DOHH2 (cell line): ENCODE measurements around the gene PTGES.

Experiments used
- H3F3A ChIP-seq: fragments of 200-600 bp; sonication (generic), shearing (Covaris generic); 2 replicates; pipeline ENCODE4 v1.6.0; 2016; ENCODE audit warnings: antibody characterized with exemption, mild to moderate bottlenecking; ENCODE audit not compliant: control insufficient read depth, insufficient read depth
- H3K27ac ChIP-seq: fragments of 200-600 bp; sonication (generic); 2 replicates; pipeline ENCODE4 v1.5.1; 2014; ENCODE audit warnings: low read depth, mild to moderate bottlenecking, low read length, moderate library complexity
- H3K27me3 ChIP-seq: fragments of 200-600 bp; sonication (generic); 2 replicates; pipeline ENCODE4 v1.6.1; 2014; ENCODE audit warnings: mild to moderate bottlenecking, low read length, mixed read lengths; ENCODE audit not compliant: control insufficient read depth
- H3K36me3 ChIP-seq: fragments of 200-600 bp; sonication (generic); 2 replicates; pipeline ENCODE4 v1.6.1; 2014; ENCODE audit warnings: mild to moderate bottlenecking, low read length, moderate library complexity, mixed read lengths; ENCODE audit not compliant: control insufficient read depth
- H3K4me1 ChIP-seq: fragments of 200-600 bp; sonication (generic); 2 replicates; pipeline ENCODE4 v1.6.1; 2014; ENCODE audit warnings: mild to moderate bottlenecking, low read length, mixed read lengths; ENCODE audit not compliant: control insufficient read depth
- H3K4me2 ChIP-seq: fragments of 200-600 bp; sonication (generic); 2 replicates; pipeline ENCODE4 v1.6.0; 2014; ENCODE audit warnings: mild to moderate bottlenecking, low read length, moderate library complexity
- H3K4me3 ChIP-seq: fragments of 200-600 bp; sonication (generic); 2 replicates; pipeline ENCODE4 v1.5.1; 2014; ENCODE audit warnings: mild to moderate bottlenecking, low read length, mixed read lengths
- H3K79me2 ChIP-seq: fragments of 200-600 bp; sonication (generic); 2 replicates; pipeline ENCODE4 v1.6.1; 2014; ENCODE audit warnings: mild to moderate bottlenecking, low read length, mixed read lengths; ENCODE audit not compliant: control insufficient read depth
- H3K9me2 ChIP-seq: fragments of 200-600 bp; sonication (generic); replicated peaks from 2 replicates; pipeline ENCODE4 v1.6.1; 2014; ENCODE audit warnings: mild to moderate bottlenecking, low read length, mixed read lengths; ENCODE audit not compliant: control insufficient read depth
- H3K9me3 ChIP-seq: fragments of 200-600 bp; sonication (generic); 2 replicates; pipeline ENCODE4 v1.6.1; 2014; ENCODE audit warnings: antibody characterized with exemption, low read length, mixed read lengths; ENCODE audit not compliant: control insufficient read depth, insufficient read depth
- H4K20me1 ChIP-seq: fragments of 200-600 bp; sonication (generic); 2 replicates; pipeline ENCODE4 v1.6.0; 2014; ENCODE audit warnings: low read depth, mild to moderate bottlenecking, antibody characterized with exemption, low read length, moderate library complexity; ENCODE audit not compliant: control insufficient read depth, insufficient read depth
- CTCF ChIP-seq: fragments of 200-600 bp; sonication (generic); IDR thresholded peaks from one replicate; pipeline ENCODE4 v1.5.1; 2014; ENCODE audit warnings: antibody characterized with exemption, mild to moderate bottlenecking, low read depth, low read length; ENCODE audit not compliant: poor library complexity, severe bottlenecking
- EZH2phosphoT487 ChIP-seq: fragments of 200-600 bp; sonication (generic); IDR thresholded peaks from 2 replicates; pipeline ENCODE4 v1.6.1; 2017; ENCODE audit warnings: borderline replicate concordance, mild to moderate bottlenecking, antibody characterized with exemption, low read length, moderate library complexity, mixed read lengths

Gene PTGES

GRCh38 chr9:129779560-129780190, 26.8 kb upstream of the PTGES start:
- H3K4me1 ChIP-seq: no peaks in the 10 kb centered on the region
- H3K27ac ChIP-seq: no peak overlapping the region
- no peak overlapping the region for H3K4me2 ChIP-seq
- no peaks in the 10 kb centered on the region for H3K9me2 ChIP-seq
- H3K4me3 ChIP-seq: no peak overlapping the region
- no peaks in the 10 kb centered on the region for H3K79me2 ChIP-seq
- TF ChIP-seq EZH2phosphoT487 (no peak), CTCF (no peak)
- no peaks in the 10 kb centered on the region for H3K9me3 ChIP-seq
- H3F3A ChIP-seq: no peaks in the 10 kb centered on the region
- H3K36me3 ChIP-seq: no peaks in the 10 kb centered on the region
- H3K27me3 ChIP-seq: peaks cover 19% of the 10 kb centered on the region
- H4K20me1 ChIP-seq: no peaks in the 10 kb centered on the region

GRCh38 chr9:129778469-129778868, 25.6 kb upstream of the PTGES start:
- Histone ChIP-seq H3K79me2 (no peaks in the 10 kb centered on the region), H4K20me1 (no peaks in the 10 kb centered on the region), H3K27ac (no peak overlapping the region), H3K36me3 (no peaks in the 10 kb centered on the region), H3K27me3 (peaks cover 19% of the 10 kb centered on the region), H3K4me3 (no peak overlapping the region), H3K9me2 (no peaks in the 10 kb centered on the region), H3K4me1 (no peaks in the 10 kb centered on the region), H3K4me2 (no peak overlapping the region), H3K9me3 (no peaks in the 10 kb centered on the region), H3F3A (no peaks in the 10 kb centered on the region)
- TF ChIP-seq CTCF: no peak
- TF ChIP-seq EZH2phosphoT487: no peak

- Histone ChIP-seq H3K9me3 (no peaks in the 10 kb centered on the region), H3K4me2 (no peak overlapping the region), H3K9me2 (no peaks in the 10 kb centered on the region), H3K79me2 (no peaks in the 10 kb centered on the region), H3K4me1 (no peaks in the 10 kb centered on the region), H3K4me3 (no peak overlapping the region), H3K27ac (no peak overlapping the region), H3K27me3 (peaks cover 19% of the 10 kb centered on the region), H3F3A (no peaks in the 10 kb centered on the region), H3K36me3 (no peaks in the 10 kb centered on the region), H4K20me1 (no peaks in the 10 kb centered on the region)
- TF ChIP-seq EZH2phosphoT487: no peak
- no peak for TF ChIP-seq CTCF
Observed at GRCh38 chr9:129777769-129778130, 24.9 kb upstream of the PTGES start.
